Iris pigment epithelial cell (primary cell): ENCODE measurements around the gene EPHB6.

ENCODE experiments used
- DNase-seq: peaks from one replicate; pipeline ENCODE4 v3.0.0-alpha.2; 2011; ENCODE audit warnings: low read depth

The EPHB6 gene

DNA sequence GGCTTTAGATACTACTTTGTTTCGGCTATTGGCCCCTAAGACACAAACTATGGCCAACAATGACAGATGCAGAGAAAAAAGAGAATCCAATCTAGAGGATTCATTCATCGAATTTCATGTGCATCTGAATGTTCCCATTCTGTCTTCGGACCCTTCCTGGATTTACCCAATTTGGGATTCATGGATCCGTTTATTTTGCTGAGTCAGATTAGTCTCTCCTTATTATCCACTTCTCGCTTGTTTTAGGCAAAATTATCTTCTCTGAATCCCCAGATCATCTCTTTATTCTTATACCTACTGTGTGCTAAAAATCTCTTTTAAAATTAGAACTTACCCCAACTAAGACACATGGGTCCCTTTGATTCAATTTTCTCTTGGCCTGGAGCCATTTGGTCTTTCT is 24.2 kb downstream of the EPHB6 start:
- DNase-seq: no peak

DNA sequence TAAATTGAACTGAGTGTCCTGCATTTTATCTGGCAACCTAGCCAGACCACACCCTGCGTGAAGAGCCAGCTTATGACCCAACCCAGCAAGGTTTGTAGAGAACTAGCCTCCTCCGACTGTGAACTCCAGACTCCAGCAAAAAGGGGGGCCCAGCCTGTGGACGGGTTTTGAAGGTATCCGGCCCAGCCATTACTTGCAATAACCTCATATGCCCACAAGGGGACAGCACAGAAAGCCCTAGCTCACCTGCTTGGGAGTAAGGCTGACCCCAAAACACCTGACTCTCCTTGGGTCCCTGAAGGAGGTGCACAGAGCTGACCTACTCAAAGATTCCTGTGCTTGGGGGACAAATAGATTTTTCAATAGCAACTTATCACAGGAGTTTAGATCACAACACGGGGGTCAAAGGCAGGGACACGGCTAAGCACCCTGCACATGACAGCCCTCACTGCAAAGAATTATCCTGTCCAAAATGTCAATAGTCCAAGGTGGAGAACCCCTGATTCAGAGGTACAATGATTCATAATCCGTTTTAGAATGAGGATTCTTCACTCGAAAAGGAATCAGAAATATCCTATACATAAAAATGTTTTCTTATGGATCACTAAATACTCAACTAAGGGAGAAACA is 26.1 kb downstream of the EPHB6 start:
- DNase-seq: peak; percentile 37

DNA sequence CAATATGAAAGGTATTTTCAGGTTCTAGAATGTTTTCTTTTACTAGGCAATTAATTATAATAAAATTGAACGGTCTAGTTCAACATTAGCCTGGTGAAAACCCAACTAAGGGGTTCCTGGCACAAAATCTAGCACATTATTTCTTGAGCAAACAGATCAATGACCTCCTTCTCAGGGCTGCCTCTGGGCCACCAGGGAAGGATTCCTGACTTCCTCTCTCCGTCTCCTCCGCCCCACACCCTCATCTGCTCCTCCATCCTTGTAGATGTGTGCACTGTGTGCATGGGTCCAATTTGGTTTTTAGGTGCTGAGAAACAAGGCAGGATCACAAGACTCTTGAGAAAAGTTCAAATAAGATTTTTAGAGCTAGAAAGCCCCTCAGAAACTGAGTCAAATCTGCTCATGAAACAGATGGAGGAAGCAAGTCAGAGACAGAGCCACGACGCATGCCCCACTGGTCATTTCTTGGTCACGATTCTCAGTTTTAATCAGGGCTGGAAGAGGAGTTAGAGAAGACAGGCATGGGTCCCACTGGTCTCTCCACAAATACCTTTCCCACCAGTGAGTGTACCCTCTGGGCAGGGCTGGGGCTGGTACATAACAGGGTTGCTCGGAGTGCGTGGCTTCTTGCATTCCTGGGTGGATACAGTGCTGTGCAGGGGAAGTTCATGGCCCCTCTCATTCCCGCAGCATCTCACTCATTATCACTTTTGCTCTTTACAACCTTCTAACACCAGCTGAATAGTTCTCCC is 26.9 kb downstream of the EPHB6 start:
- no peak for DNase-seq

DNA sequence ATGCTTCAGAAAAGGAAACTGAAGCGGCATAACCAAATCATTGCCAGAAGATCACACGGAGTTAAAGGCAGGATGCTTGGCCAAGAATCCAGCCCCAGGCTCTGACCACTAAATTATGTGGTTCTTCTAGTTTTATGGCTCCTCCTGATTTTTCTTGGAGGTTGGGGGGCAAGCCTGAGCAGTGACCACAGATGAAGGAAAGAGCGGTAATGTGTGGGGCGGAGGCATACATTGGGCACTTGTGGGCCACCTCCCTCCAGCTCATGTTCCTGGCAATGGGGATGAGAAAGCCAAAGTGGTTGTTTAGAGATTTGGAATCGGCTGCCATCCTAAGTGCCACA is 27.4 kb downstream of the EPHB6 start:
- no peak for DNase-seq

DNA sequence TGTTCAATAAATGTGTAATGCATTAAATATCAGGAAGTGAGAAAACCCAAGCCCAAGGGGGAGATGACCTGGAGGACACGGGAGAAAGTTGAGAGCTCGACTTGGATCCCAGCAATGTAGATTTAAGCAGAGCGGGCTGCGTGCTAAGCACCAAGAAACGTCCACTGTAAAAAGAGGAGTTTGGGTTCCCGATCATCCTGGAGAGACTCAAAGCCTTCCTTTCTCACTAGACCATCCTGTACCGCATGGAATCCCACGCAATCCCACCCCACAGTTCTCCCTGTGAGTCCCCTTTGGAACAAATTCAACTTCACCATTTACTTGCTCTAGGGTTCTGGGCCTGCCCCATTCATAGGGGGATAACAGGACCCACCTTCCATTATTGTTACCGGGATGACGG is 28.3 kb downstream of the EPHB6 start:
- DNase-seq: no peak

DNA sequence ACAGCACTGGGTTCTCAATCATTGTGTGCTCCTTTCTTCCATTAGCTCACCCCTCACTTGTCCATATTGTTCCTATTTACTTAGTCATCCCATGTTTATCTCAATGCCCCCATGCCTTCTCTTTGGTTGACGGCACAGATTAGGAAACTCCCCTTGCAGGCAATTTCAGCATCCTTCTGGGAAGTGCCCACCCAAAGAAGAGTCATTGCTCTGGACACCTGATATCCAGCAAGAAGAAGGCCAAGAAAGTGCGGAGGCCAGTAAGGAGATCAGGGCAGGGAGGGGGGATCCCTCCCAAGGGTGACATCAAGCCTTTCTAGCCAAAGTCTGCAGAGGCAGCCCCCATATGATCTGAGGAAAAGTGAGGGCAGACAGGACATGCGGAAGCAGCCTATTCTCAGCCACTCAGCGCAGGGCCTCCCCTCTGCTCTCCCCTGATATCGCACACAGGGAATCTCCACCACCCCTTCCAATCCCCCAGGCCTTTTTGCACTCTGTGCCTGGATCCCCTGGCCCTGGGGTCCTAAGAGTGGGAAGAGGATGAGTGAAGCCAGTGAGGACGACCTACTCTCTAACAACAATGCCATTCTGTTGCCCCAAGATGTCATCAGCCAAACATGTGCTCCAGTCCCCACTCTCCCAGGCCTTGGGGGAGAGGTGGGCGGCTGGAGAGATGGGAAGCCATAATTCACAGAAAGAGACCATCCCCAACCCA is 28.9 kb downstream of the EPHB6 start:
- no peak for DNase-seq

DNA sequence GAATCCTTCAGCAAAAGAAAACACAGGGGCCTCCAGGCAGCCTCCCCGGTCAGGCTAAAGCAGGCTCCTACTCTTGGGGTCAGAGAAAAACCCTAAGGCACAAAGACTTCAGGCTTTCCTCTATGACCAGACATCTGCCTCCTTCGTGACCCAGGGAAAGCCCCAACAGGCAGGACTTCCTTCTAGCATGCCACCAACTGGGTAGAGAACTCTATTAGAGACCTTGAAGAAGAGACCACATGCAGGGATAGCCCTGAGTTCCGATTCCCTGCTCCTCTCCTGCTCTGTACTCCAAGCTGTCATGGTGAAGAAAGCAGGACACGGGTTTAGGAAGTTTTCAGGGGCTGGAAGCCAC is 29.4 kb downstream of the EPHB6 start:
- no peak for DNase-seq

DNA sequence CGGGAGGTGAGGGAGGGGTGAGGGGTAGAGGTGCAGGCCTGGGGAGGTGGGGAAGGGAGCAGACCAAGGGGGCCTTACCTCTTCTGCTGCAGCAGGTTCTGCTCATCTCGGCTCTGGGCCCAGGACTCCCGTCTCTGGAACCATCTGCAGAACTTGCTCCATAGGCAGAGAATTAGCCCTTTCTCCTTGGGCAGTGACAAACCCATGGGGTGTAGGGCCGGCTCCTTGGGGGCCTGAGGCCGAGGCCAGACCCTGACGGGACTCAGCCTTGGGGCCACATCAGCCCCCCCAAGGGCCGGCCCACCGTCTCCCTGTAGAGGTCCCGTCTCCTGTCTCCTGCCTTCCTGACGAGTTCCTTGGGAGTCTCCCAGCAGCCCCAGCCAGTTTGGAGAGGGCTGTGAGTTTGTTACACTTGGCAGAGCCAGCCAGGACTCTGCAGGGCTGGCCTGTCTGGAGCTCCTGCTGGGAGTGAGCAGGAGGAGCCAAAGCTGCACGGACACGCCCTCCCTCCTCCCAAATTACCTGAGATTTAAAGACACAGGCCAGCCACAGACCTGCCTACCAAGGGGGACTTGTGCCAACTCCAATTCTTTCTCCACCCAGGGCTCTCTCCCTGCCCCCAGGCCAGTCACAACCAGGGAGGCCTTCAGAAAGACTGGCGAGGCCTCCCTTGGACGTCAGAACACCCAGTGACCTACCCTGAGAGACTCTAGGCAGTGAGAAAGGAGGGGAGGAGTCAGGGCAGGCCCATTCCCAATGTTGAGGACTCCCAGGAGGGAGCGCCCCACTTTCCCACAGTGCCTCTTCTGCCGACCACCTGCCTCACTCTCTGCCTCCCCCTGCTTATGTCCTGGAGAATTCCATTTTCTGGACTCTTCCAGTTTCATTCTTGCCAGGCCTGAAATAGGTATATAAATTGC is 30.7 kb downstream of the EPHB6 start, which contains the start of gene TRPV6:
TRPV6 (minus strand) TSS at position 435 of the 920 bp plus-strand sequence.
- DNase-seq: no peak

DNA sequence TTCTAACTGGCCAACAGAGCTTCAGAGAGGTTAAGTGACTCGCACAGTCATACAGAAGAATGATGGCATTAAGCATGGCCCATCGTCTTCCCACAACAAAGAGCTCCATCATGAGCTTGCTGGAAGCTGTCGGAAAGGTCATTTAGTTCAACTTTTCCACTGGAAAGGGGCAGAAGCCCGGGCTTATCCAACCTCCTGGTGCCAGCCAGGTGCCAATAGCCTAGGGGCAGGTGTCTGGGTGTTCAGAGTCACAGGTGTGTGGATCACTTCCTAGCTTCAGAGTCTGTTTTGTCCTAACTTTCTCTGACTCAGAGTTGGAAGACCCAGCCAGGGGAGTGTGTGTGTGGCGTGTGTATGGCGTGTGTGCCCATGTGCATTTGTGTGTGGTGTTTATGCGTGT is 32.0 kb downstream of the EPHB6 start:
- DNase-seq: no peak

DNA sequence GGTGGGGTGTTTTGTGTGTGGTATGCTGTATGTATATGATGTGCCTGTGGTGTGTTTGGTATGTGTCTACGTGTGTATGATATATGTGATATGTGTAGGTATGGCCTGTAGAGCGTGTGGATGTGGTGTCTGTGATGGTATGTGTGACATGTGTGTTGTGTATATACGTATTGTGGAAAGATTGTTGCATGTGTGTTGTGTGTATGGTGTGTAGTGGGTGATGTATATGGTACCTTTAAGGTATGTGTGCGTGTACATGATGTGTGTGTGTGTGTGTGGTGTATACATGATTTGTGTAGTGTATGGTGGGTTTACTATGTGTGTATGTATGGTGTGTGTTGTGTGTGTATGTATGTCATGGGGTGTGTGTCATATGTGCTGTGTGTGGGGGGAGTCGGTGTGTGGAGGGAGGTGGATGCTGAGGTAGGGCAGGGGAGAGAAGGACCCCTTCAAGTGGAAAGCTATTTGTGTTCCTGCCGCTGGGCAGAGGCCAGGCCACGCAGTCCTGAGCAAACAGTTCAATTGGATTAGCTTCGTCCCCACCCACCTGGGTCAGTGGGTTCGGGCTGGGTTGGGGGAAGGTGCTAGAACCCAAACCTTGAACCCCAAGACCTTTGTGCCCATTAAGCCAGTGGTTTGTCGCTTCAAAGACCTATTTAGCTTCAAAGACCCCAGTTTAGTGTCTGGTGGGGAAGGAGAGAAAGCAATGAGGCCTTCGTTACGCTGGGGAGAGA is 32.6 kb downstream of the EPHB6 start:
- no peak for DNase-seq

DNA sequence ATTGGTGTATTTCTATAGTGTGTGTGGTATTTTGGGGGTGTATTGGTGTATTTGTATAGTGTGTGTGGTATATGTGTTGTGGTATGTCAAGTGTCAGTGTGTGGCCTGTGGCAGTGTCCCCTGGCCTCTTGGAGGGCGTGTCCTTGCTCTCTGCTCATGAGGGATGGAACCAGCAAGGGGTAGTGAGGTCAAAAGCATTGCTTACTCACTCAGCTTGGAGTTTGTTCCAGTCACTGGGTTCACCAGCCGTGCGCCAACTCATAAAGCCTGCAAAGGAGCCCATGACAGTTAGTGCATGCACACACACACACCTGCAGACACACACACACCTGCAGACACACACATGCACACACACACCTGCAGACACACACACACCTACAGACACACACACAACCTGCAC is 34.9 kb downstream of the EPHB6 start:
- DNase-seq: no peak

DNA sequence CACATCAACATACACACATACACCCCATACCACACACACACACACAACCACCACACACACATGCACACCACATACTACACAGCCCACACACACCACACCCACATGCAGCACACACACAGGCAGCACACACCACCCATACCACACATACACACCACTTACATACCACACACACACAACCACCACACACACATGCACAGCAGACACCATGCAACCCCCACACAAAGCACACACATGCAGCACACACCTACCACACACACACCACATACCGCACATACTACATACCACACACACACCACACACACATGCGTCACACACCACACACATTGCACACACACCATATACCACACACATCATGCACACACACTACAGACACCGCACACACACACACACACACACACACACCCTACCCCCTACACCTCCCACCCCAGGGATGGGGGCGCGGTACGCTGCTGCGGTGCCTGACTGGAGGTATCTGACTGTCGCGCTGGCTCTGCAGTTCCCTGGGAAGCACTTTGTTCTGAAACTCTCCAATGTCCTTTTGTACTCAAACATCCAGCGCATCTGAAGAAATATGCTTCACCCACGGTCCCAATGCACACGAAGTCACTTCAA is 36.1 kb downstream of the EPHB6 start:
- DNase-seq: no peak

DNA sequence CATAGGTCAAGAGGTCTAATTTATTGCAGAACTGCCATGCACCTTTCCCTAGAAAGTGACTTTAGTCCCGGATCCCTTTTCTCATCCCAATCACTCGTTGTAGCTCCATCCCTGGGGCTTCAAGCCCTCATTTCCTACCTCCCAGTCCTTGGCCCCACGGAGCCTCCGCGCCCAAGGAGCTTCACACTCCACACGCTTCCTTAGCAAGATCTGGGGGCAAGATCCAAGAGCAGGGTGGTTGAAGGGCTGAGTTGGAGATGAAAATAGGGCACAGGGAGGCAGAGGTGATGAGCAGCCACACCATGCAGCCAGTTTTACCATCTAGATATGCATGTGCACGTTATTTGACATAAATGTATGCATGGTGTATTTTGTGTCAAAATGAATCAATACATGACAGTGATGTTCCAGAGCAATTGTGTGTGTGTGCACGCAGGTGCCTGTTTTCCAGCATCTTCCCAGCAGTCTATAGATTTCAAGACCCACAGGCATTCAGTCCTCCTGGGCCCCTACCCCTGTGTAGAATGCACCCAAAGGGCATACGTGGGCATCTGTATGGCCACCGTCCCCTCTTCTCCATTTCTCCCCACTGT is 36.7 kb downstream of the EPHB6 start:
- DNase-seq: no peak

DNA sequence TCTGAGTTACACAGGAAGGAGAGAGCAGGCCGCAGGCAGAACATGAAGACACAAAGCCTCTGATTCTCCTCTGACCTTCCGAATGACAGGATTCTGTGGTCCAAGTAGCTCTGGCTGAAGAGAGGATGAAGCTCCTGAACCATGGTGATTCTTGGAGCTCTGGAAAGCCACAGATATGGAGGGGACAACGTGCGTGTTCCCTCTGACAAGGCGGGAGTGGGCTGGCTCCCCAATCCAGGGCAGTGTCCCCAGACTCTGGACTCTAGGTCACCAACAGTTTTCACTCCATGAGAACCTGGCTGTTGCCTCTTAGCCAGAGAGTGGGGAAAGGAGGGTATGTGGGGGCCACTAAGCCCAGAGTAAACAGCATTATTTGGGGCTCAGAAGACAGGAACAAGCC is 38.1 kb downstream of the EPHB6 start:
- no peak for DNase-seq

DNA sequence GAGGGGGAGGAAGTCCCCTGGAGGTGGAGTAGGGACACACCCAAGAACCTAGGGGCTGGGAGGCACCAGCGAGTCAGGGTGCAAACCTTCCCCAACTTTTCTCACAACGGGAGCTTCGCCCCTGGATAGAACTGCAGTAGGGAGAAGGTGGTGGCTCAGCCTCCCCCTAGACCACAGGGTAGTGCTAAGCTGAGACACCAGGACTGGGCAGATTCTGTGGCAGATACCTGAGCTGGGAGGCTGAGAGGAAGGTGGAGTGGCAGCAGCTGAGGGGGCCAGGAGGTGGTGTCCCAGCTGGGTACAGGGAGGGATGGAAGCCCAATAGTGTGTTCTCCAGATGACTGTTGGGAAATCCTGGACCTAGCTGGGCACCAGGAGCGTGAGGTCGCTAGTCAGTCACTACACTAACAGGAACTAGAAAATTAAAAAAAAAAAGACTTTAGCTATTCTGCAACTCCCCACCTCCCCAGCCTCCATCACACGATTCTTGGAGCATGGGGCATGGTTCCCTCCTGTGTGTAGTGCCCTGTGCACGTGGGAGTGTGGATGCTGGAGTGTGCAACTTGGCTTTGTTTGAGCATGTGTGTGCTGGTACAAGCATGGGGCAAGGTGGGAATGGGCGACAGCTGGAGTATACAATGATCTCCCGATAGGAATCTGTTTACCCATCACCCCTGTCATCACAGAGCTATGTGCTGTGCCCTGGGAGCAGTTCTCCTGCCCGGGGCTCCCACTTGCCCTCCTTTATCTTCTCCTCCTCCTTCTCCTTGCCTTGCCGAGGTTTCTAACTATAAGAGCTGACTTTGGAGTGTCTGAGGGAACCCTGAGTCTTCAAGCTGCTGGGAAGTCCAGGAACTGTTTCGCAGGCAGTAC is 39.5 kb downstream of the EPHB6 start:
- DNase-seq: no peak

DNA sequence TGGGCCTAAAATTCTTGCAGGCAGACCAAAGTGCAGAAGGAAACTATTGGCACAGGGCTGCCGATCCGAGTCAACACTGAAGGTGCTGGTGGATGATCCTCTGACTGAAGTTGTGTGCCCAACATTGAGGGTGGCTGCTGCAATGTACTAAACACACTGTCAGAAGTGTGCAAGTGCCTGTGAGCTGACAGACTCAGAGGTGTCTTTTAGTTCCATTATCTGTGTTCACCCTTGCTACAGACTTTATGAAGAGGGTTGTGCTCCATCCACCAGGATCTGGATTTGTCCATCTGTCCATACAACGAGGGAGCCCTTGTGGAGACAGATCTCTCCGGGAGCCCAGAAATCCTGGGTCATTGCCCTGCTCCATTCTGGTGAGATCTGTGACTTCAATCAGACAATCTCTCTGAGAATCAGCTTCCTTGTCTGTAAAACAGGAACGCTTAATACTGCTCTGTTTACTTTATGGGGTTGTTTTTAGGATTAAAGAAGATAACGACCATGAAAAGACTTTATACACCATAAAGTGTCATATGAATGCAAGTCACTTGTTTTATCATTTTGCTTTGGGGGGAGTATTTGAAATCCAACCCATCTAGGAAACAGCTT is 40.2 kb downstream of the EPHB6 start:
- DNase-seq: no peak

DNA sequence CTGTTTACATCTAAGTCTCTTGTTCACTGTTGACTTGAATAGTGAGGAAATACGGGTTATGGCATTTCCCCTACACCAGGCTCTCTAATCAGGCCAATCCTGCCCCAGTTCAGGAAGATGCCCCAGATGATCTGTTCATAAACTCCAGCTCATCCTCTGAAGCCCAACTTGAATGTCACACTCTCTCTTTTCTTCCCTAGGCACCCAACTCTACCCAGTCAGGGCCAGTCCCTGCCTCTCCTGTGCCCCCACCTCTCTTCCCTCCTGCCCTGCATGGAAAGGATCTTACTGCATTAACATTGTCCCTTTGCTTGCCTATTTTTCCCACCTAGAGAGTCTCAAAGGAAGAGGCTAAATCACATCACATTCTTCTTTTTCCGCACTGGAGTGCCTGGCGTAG is 41.3 kb downstream of the EPHB6 start:
- no peak for DNase-seq

DNA sequence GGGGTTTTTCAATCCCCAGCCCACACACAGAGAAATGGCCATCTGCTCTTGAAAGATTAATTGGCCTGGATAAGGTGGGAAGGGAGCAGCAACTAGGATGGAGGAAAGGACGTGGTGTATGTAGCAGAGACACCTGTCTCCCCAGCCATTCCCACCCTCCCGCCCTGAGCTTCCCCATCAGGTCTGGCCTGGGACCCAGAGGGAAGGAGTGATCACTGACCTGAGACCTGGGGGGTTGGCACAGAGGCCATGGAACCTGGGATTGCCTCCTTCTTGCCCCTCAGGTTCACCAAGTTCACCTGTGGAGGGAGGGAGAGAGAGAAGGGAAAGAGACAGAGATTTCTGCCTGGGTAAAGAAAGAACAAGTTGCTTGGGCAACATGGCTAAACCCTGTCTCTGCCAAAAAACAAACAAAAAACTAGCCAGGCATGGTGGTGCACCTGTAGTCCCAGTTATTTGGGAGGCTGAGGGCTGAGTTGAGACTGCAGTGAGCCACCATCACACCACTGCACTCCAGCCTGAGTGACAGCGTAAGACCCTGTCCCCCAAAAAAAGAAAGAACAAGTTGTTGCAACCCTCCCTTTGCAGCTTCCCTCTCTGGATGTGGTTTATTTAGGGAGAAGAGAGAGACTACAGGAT is 42.0 kb downstream of the EPHB6 start:
- DNase-seq: no peak

DNA sequence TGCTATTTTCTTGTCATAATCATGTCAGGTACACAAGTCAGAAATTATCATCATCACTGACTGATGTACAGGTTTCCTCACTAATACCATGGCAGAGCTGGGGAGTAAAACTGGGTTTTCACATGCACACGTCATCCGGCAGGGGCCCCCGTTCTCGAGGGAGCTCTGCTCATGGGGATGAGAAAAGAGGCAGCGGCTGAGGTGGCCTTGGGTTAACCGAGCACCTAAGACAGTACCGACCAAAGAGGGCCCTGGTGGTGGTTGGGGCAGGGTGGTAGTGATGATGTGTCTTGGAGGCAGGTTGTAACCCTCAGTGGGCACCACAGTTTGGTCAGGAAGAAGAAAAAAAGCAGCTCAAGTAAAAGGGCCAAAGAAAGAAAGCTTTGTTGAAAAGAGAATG is 42.8 kb downstream of the EPHB6 start:
- no peak for DNase-seq
